ENCODE results near the gene HMGXB4. TPM values are rescaled to one million over a fixed set of nuclear protein-coding genes. Genes with fewer than 3 reads are reported as not detected.

HMGXB4 gene
- total RNA-seq, 3 donors from 2014 or later (not counting 1 experiment from before 2014, with no cell fraction given), result 40.4 to 46.1 (median 40.7) TPM

- H3K27ac ChIP-seq (ENCODE audit: low read length), result peak overlapping the region; percentile 94
- peak overlapping the region; percentile 82 for H3K4me3 ChIP-seq (ENCODE audit: low read length)
- no peaks in the 10 kb centered on the region for H3K9me3 ChIP-seq (ENCODE audit: control insufficient read depth, insufficient read depth, low read length)
- no peaks in the 10 kb centered on the region for H3K36me3 ChIP-seq (ENCODE audit: control insufficient read depth, insufficient read depth, low read length)
- H3K4me1 ChIP-seq (ENCODE audit: control insufficient read depth, insufficient read depth, low read length), result peaks cover 21% of the 10 kb centered on the region
- Mint-ChIP-seq H3K27me3 (ENCODE audit: low read depth in 2 of 2) (no peaks in the 10 kb centered on the region), H3K4me1 (peaks cover 14 to 20% of the 10 kb centered on the region in 2 donors), H3K9me3 (no peaks in the 10 kb centered on the region), H3K4me3 (peak overlapping the region; percentile 99), H3K36me3 (no peaks in the 10 kb centered on the region), H3K27ac (peak overlapping the region; percentile 96 to 99)
- ATAC-seq, result peak; percentile 33 to 46 (median 41)
- no peaks in the 10 kb centered on the region for H3K27me3 ChIP-seq (ENCODE audit: control insufficient read depth, insufficient read depth, low read length)
- intact Hi-C loops (cut with micrococcal nuclease), result loop anchor here (1.0 kb wide), 1 partner anchor 42 kb away; the partner anchor contains the start of gene HMGXB4
- DNase-seq, result no peak
- WGBS (ENCODE audit: insufficient coverage), result 13% methylated on average over 13 of the region's 13 CpGs
- TF ChIP-seq, protein P1, sequence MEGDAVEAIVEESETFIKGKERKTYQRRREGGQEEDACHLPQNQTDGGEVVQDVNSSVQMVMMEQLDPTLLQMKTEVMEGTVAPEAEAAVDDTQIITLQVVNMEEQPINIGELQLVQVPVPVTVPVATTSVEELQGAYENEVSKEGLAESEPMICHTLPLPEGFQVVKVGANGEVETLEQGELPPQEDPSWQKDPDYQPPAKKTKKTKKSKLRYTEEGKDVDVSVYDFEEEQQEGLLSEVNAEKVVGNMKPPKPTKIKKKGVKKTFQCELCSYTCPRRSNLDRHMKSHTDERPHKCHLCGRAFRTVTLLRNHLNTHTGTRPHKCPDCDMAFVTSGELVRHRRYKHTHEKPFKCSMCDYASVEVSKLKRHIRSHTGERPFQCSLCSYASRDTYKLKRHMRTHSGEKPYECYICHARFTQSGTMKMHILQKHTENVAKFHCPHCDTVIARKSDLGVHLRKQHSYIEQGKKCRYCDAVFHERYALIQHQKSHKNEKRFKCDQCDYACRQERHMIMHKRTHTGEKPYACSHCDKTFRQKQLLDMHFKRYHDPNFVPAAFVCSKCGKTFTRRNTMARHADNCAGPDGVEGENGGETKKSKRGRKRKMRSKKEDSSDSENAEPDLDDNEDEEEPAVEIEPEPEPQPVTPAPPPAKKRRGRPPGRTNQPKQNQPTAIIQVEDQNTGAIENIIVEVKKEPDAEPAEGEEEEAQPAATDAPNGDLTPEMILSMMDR (IDR thresholded peaks at IDR 0.05), result no peak
Measured at GRCh38 chr22:35299217-35299672, 42.0 kb downstream of the HMGXB4 start.

GRCh38 chr22:35299673-35300499 lies 42.6 kb downstream of the HMGXB4 start, which contains the start of gene TOM1:
TOM1 (plus strand) TSS chr22:35299894; CDS start chr22:35299929, 35 bp downstream.
- Mint-ChIP-seq H3K4me1 (peaks cover 14 to 25% of the 10 kb centered on the region in 2 donors), H3K4me3 (peak within 1 kb of the TSS; percentile 99), H3K27ac (peak within 1 kb of the TSS; percentile 96 to 99), H3K9me3 (no peaks in the 10 kb centered on the region), H3K36me3 (no peaks in the 10 kb centered on the region), H3K27me3 (ENCODE audit: low read depth in 2 of 2) (no peaks in the 10 kb centered on the region)
- 0% methylated on average over 64 of the region's 64 CpGs for WGBS (ENCODE audit: insufficient coverage)
- DNase-seq, result peak; percentile 98
- Histone ChIP-seq H3K36me3 (ENCODE audit: control insufficient read depth, insufficient read depth, low read length) (no peaks in the 10 kb centered on the region), H3K27ac (ENCODE audit: low read length) (peak within 1 kb of the TSS; percentile 94), H3K4me3 (ENCODE audit: low read length) (peak within 1 kb of the TSS; percentile 82), H3K4me1 (ENCODE audit: control insufficient read depth, insufficient read depth, low read length) (peaks cover 21% of the 10 kb centered on the region), H3K9me3 (ENCODE audit: control insufficient read depth, insufficient read depth, low read length) (no peaks in the 10 kb centered on the region), H3K27me3 (ENCODE audit: control insufficient read depth, insufficient read depth, low read length) (no peaks in the 10 kb centered on the region)
- intact Hi-C loops (cut with micrococcal nuclease), result loop anchor here (1.0 to 10.0 kb wide), 2 partner anchors 43 to 85 kb away; partner anchors contain the start of genes HMGXB4 and HMOX1
- peak; percentile 86 to 96 (median 89) for ATAC-seq
- TF ChIP-seq, protein P1 (IDR thresholded peaks at IDR 0.05), result no peak

DNA sequence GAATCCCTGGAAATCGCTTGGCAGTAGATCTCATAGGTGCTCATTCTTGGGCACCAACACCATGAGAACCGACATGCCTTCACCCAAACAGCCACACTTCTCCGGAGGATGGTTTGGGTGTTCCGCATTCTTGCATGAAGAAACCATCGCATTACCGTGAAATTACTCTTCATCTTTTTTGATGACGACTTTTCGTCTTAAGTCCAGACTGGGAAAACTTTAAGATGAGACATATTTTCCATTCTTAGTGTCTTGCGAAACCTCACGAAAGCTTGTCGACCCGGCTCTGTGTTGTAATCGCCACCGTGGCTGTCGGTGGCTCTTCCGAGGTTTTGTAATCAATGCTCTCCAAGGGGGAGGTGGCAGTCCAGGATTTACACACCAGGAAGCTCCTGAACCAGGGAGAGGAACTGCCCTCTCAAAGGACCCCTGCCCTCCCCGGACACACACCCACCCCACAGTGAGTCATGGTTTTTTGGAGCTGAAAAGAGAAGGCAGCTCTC lies 44.1 kb downstream of the HMGXB4 start:
- H3K9me3 ChIP-seq (ENCODE audit: control insufficient read depth, insufficient read depth, low read length), result no peaks in the 10 kb centered on the region
- H3K27ac ChIP-seq (ENCODE audit: low read length), result no peak overlapping the region
- no peaks in the 10 kb centered on the region for H3K9me3 Mint-ChIP-seq
- WGBS (ENCODE audit: insufficient coverage), result 58% methylated on average over 17 of the region's 17 CpGs
- H3K4me1 Mint-ChIP-seq, result peaks cover 21 to 33% of the 10 kb centered on the region in 2 donors
- H3K27me3 ChIP-seq (ENCODE audit: control insufficient read depth, insufficient read depth, low read length), result no peaks in the 10 kb centered on the region
- H3K27ac Mint-ChIP-seq, result peak overlapping the region; percentile 96 to 99
- H3K36me3 ChIP-seq (ENCODE audit: control insufficient read depth, insufficient read depth, low read length), result no peaks in the 10 kb centered on the region
- H3K36me3 Mint-ChIP-seq, result no peaks in the 10 kb centered on the region
- H3K4me3 Mint-ChIP-seq, result peak overlapping the region; percentile 53
- H3K4me1 ChIP-seq (ENCODE audit: control insufficient read depth, insufficient read depth, low read length), result peaks cover 26% of the 10 kb centered on the region
- intact Hi-C loops (cut with micrococcal nuclease), result loop anchor here (10.0 kb wide), 1 partner anchor 83 kb away; the partner anchor contains the start of gene HMOX1
- H3K4me3 ChIP-seq (ENCODE audit: low read length), result no peak overlapping the region
- H3K27me3 Mint-ChIP-seq (ENCODE audit: low read depth in 2 of 2), result no peaks in the 10 kb centered on the region
- DNase-seq (peak in 1 of 2 donors; percentile 28), ATAC-seq (no peak)
- TF ChIP-seq, protein P1 (IDR thresholded peaks at IDR 0.05), result no peak
